Sigmoid colon (tissue), 4 donors: ENCODE data around the gene LHFPL6.

Source experiments
- CTCF ChIP-seq, 4 experiments: fragments of 450-650 bp in 3 of 4; fragments of 200-600 bp in 1 of 4; IDR thresholded peaks; one replicate each; pipeline ENCODE4 v1.5.1; 2016 to 2019; ENCODE audit warnings: antibody characterized with exemption in 4 of 4, mild to moderate bottlenecking in 3 of 4, moderate library complexity in 2 of 4
- EP300 ChIP-seq, 4 donors: sonication (generic); formaldehyde crosslinking; IDR thresholded peaks; one replicate each; pipeline ENCODE4 v1.6.1; 2017; ENCODE audit warnings: antibody characterized with exemption in 4 of 4
- POLR2A ChIP-seq, 2 donors: fragments of 450-650 bp; IDR thresholded peaks; one replicate each; pipeline ENCODE4 v1.6.1; 2016; ENCODE audit warnings: antibody characterized with exemption in 2 of 2, mild to moderate bottlenecking in 2 of 2, moderate library complexity in 2 of 2
- POLR2AphosphoS5 ChIP-seq, 4 donors: sonication (generic); formaldehyde crosslinking; IDR thresholded peaks; one replicate each; pipeline ENCODE4 v1.6.1; 2017; ENCODE audit warnings: antibody characterized with exemption in 4 of 4

DNA sequence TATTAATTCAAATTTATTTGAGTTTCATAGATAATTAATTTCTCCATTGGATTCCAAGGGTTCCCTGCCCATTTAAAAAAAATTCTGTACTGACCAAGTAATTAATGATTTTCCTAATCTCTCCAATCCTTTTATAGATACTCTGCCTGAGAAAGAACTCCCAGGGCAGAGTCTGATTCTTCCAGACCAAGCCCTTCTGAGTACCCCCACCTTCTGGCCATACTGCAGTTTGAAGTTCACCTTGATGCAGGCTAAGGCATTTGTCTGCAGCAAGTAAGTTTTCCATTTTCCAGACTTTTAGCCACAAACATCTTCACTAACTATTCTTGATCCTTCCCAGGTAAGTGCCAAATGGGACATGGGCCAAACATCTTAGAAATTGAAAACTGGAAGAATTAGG, 195.9 kb downstream of the LHFPL6 start:
- no peak for TF ChIP-seq POLR2A (IDR thresholded peaks at IDR 0.05)
- no peak for TF ChIP-seq CTCF (IDR thresholded peaks at IDR 0.05)
- TF ChIP-seq POLR2AphosphoS5 (IDR thresholded peaks at IDR 0.05), result no peak
- TF ChIP-seq EP300 (IDR thresholded peaks at IDR 0.05), result no peak
